Keratinocyte (primary cell): ENCODE data around the gene AGRN. TPM values are rescaled to one million over a fixed set of nuclear protein-coding genes. Genes with fewer than 3 reads are reported as not detected.

ENCODE experiments used
- DNase-seq: peaks from one replicate; pipeline ENCODE4 v3.0.0-alpha.2; 2011; ENCODE audit warnings: low read depth, missing footprints, low spot score
- FAIRE-seq: peaks from 2 replicates; lab custom pipeline; 2011; peaks lifted over from hg19 to GRCh38; lab: Jason Lieb, UNC
- H2AFZ ChIP-seq: 2 replicates; pipeline ENCODE4 v1.6.0; 2012; ENCODE audit warnings: low read length, control low read depth, inconsistent platforms; ENCODE audit not compliant: control insufficient read depth
- H3K27ac ChIP-seq: 2 replicates; pipeline ENCODE4 v1.5.1; 2011; ENCODE audit warnings: low read length; ENCODE audit not compliant: control insufficient read depth, insufficient read depth
- H3K27me3 ChIP-seq: 3 replicates; pipeline ENCODE4 v1.6.0; 2011; ENCODE audit warnings: low read length; ENCODE audit not compliant: control insufficient read depth, insufficient read depth; ENCODE audit errors: extremely low read depth
- H3K36me3 ChIP-seq, 2 experiments: 2 replicates in 1 of 2; 3 replicates in 1 of 2; pipeline ENCODE4 v1.5.1; 2011; ENCODE audit warnings: low read length in 2 of 2, mild to moderate bottlenecking in 1 of 2; ENCODE audit not compliant: control insufficient read depth in 2 of 2, insufficient read depth in 2 of 2; ENCODE audit errors: extremely low read depth in 1 of 2
- H3K4me1 ChIP-seq: 3 replicates; pipeline ENCODE4 v1.5.1; 2011; ENCODE audit warnings: low read length; ENCODE audit not compliant: control insufficient read depth, insufficient read depth; ENCODE audit errors: extremely low read depth
- H3K4me2 ChIP-seq: 3 replicates; pipeline ENCODE4 v1.6.0; 2011; ENCODE audit warnings: low read depth, low read length; ENCODE audit not compliant: control insufficient read depth, insufficient read depth; ENCODE audit errors: extremely low read depth
- H3K4me3 ChIP-seq, 3 experiments: fragments of 200-600 bp in 1 of 3; sonication (generic) in 1 of 3; 2 replicates in 2 of 3; 3 replicates in 1 of 3; pipeline ENCODE4 v1.5.1; 2011 to 2016; ENCODE audit warnings: low read length in 3 of 3, mild to moderate bottlenecking in 3 of 3, control low read depth in 2 of 3, inconsistent platforms in 1 of 3, low read depth in 1 of 3, mixed read lengths in 1 of 3, mixed run types in 1 of 3, moderate library complexity in 1 of 3; ENCODE audit not compliant: control insufficient read depth in 2 of 3, insufficient read depth in 2 of 3; ENCODE audit errors: extremely low read depth in 1 of 3
- H3K79me2 ChIP-seq: 2 replicates; pipeline ENCODE4 v1.6.0; 2012; ENCODE audit warnings: low read length; ENCODE audit not compliant: control insufficient read depth, insufficient read depth
- H3K9ac ChIP-seq: 3 replicates; pipeline ENCODE4 v1.6.0; 2011; ENCODE audit warnings: low read length; ENCODE audit not compliant: control insufficient read depth, insufficient read depth; ENCODE audit errors: extremely low read depth
- H3K9me1 ChIP-seq: 3 replicates; pipeline ENCODE4 v1.6.0; 2011; ENCODE audit warnings: low read length; ENCODE audit not compliant: control insufficient read depth, insufficient read depth; ENCODE audit errors: extremely low read depth
- H3K9me3 ChIP-seq: 2 replicates; pipeline ENCODE4 v1.5.1; 2012; ENCODE audit warnings: low read depth, low read length; ENCODE audit not compliant: control insufficient read depth
- H4K20me1 ChIP-seq: 3 replicates; pipeline ENCODE4 v1.6.0; 2011; ENCODE audit warnings: low read length; ENCODE audit not compliant: control insufficient read depth, insufficient read depth; ENCODE audit errors: extremely low read depth
- EZH2 ChIP-seq: IDR thresholded peaks from one replicate; pipeline ENCODE4 v1.6.1; 2012; ENCODE audit warnings: inconsistent platforms, mild to moderate bottlenecking, low read length, moderate library complexity
- dilution Hi-C: fragments of 300-500 bp; cut with MboI; formaldehyde crosslinking; loops from one replicate; pipeline ENCODE4 v1.7.0; 2020; ENCODE audit warnings: low sequenced_read_pairs; ENCODE audit not compliant: extremely low pct_ligation_motif_present
- polyA plus RNA-seq, 5 experiments: library from polyadenylated mRNA; depleted of rRNA in 3 of 5; stranded (reverse) in 3 of 5; stranded (forward) in 1 of 5; unstranded in 1 of 5; fragments of >200 nt; gene quantifications; 1 replicate in 1 of 5; 2 replicates in 3 of 5; 3 replicates in 1 of 5; pipeline versions ENCODE4 v1.2.1 to v1.2.3, GENCODE V29; 2011 to 2012; ENCODE audit warnings: missing spikeins in 2 of 5, low read depth in 1 of 5, low replicate concordance in 1 of 5
- TF ChIP-seq, protein P1 (sequence below), 3 experiments: IDR thresholded peaks in 1 of 3; conservative IDR thresholded peaks in 1 of 3; optimal IDR thresholded peaks in 1 of 3; 2 replicates in 2 of 3; 3 replicates in 1 of 3; pipeline versions ENCODE3 to v1.5.1; 2011; ENCODE audit warnings: low read length in 3 of 3, mild to moderate bottlenecking in 3 of 3, moderate library complexity in 2 of 3, control low read depth in 1 of 3, inconsistent platforms in 1 of 3; ENCODE audit not compliant: insufficient read depth in 2 of 3; ENCODE audit errors: extremely low read depth in 1 of 3

Gene AGRN
- polyA plus RNA-seq, 1 donor (not counting 4 experiments of a cell fraction or from before 2014, with no cell fraction given): 72.4 TPM

DNA sequence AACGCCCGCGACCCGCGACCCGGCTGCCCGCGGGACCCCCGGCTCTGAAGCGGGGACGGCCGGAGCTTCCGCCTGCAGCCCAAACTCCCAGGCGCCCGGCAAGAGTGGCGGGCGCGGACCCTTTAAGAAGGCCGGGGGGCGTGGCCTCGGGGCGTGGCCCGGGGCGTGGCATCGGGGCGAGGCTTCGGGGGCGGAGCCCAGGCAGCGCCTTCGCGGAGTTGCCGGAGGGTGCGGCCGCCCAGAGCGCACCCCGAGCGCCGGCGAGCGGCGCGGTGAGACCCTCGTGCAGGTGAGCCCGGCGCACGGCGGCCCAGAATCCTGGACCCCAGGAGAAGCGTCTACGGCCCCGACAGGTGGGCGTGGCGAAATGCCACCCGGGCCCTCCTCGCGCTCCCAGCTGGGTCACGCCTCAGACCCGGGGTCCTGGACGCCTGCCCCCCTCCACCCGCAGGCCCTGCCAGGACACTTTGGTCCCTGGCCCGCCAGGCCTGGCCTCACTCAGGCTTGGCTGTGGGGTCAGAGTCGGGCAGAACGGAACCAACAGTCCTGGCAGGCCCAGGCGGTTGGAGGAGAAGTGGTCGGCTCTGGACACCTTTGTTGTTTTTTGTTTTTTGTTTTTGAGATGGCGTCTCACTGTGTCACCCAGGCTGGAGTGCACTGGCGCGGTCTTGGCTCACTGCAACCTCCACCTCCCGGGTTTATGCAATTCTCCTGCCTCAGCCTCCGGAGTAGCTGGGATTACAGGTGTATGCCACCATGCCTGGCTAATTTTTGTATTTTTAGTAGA lies 39.8 kb downstream of the AGRN start:
- Histone ChIP-seq H4K20me1 (peaks cover 15% of the 10 kb centered on the region), H3K9me3 (no peaks in the 10 kb centered on the region), H3K9ac (no peak overlapping the region), H3K4me1 (peaks cover 24% of the 10 kb centered on the region), H3K27me3 (peaks cover 31% of the 10 kb centered on the region), H3K36me3 (peaks cover under 1 to 7% of the 10 kb centered on the region in 2 experiments), H3K9me1 (no peaks in the 10 kb centered on the region), H3K79me2 (no peaks in the 10 kb centered on the region), H3K27ac (no peak overlapping the region), H2AFZ (peak overlapping the region; percentile 37), H3K4me3 (peak overlapping the region; percentile 38 to 61 (median 57)), H3K4me2 (peak overlapping the region; percentile 82)
- dilution Hi-C loops: no loop called here
- FAIRE-seq: no peak
- TF ChIP-seq EZH2: no peak
- TF ChIP-seq, protein P1, sequence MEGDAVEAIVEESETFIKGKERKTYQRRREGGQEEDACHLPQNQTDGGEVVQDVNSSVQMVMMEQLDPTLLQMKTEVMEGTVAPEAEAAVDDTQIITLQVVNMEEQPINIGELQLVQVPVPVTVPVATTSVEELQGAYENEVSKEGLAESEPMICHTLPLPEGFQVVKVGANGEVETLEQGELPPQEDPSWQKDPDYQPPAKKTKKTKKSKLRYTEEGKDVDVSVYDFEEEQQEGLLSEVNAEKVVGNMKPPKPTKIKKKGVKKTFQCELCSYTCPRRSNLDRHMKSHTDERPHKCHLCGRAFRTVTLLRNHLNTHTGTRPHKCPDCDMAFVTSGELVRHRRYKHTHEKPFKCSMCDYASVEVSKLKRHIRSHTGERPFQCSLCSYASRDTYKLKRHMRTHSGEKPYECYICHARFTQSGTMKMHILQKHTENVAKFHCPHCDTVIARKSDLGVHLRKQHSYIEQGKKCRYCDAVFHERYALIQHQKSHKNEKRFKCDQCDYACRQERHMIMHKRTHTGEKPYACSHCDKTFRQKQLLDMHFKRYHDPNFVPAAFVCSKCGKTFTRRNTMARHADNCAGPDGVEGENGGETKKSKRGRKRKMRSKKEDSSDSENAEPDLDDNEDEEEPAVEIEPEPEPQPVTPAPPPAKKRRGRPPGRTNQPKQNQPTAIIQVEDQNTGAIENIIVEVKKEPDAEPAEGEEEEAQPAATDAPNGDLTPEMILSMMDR (optimal IDR thresholded peaks at IDR 0.05 in 1 of 3, IDR thresholded peaks at IDR 0.05 in 1 of 3, conservative IDR thresholded peaks at IDR 0.05 in 1 of 3; ENCODE audit: extremely low read depth in 1 of 3, insufficient read depth in 2 of 3, low read length in 3 of 3): no peak
- no peak for DNase-seq

DNA sequence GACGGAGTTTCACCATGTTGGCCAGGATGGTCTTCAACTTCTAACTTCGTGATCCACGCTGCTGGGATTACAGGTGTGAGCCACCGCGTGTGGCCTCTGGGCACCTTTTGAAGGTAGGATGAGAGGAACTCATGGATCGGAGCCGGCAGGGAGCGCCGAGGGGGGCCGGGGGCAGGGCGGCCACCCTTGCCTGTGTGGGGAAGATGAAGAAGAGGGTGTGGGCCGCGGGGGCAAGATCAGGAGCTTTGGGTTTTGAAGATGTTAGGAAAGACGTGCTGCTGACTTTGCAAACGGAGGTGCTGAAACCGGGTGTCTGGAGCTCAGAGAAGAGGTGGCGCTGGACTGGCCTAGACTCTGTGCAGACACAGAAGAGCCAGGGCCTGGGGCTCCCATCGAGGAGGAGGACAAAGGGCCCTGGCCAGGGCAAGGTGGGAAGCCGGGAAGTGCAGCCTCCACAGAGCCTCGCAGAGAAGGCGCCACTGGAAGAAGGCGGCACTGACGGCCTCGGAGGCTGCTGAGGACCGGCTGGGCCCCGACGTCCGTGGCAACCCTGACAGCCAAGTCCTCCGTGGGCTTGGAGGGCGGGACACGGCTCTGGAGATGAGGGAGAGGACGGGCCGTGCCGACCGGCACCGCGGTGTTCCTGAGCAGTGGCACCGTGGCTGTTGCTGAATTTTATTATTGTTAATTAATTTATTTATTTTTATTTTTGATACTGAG lies 40.5 kb downstream of the AGRN start:
- dilution Hi-C loops: no loop called here
- Histone ChIP-seq H2AFZ (no peak overlapping the region), H4K20me1 (peaks cover 12% of the 10 kb centered on the region), H3K9ac (no peak overlapping the region), H3K36me3 (peaks cover 0 to 2% of the 10 kb centered on the region in 2 experiments), H3K27me3 (peaks cover 31% of the 10 kb centered on the region), H3K9me1 (no peaks in the 10 kb centered on the region), H3K79me2 (no peaks in the 10 kb centered on the region), H3K4me2 (peak overlapping the region; percentile 82), H3K9me3 (no peaks in the 10 kb centered on the region), H3K4me1 (peaks cover 24% of the 10 kb centered on the region), H3K27ac (no peak overlapping the region), H3K4me3 (no peak overlapping the region)
- TF ChIP-seq, protein P1 (optimal IDR thresholded peaks at IDR 0.05 in 1 of 3, IDR thresholded peaks at IDR 0.05 in 1 of 3, conservative IDR thresholded peaks at IDR 0.05 in 1 of 3; ENCODE audit: extremely low read depth in 1 of 3, insufficient read depth in 2 of 3, low read length in 3 of 3): no peak
- no peak for TF ChIP-seq EZH2
- no peak for FAIRE-seq
- DNase-seq: no peak
